Panc1 (cell line): ENCODE results near the gene WNT5B. TPM values are rescaled to one million over a fixed set of nuclear protein-coding genes. Genes with fewer than 3 reads are reported as not detected.

Experiments
- ATAC-seq: fragments of 200-7000 bp; cut with Tn5 transposase; 2 replicates; pipeline ENCODE4 v1.9.1; 2020; ENCODE audit warnings: mild to moderate bottlenecking, moderate library complexity
- BruUV-seq: library from RNA; stranded (reverse); fragments of 400-500 nt; replicated peaks from 2 replicates; lab custom pipeline; 2021; lab: Mats Ljungman, UMichigan
- CTCF ChIA-PET: fragments of 300-600 bp; sonication (Branson Sonifier 250); formaldehyde crosslinking; loops from one replicate; lab custom pipeline; 2022; ENCODE audit warnings: antibody characterized with exemption; lab: Charles Lee
- POLR2A ChIA-PET: fragments of 300-600 bp; sonication (Branson Sonifier 250); formaldehyde crosslinking; loops from one replicate; lab custom pipeline; 2022; ENCODE audit warnings: antibody characterized with exemption; lab: Charles Lee
- DNase-seq: peaks from one replicate; pipeline ENCODE4 v3.0.0-alpha.2; 2010; ENCODE audit warnings: low read depth, low spot score
- H3K27ac ChIP-seq: 2 replicates; pipeline ENCODE4 v1.5.1; 2011; ENCODE audit warnings: mild to moderate bottlenecking, low read length, inconsistent platforms
- H3K27me3 ChIP-seq: fragments of 200-500 bp; sonication (Bioruptor generic); 2 replicates; pipeline ENCODE4 v1.6.0; 2014; ENCODE audit warnings: low read length, inconsistent platforms; ENCODE audit not compliant: control insufficient read depth, insufficient read depth
- H3K36me3 ChIP-seq: fragments of 200-500 bp; sonication (Bioruptor generic); 2 replicates; pipeline ENCODE4 v1.5.1; 2014; ENCODE audit warnings: inconsistent platforms, mild to moderate bottlenecking, low read length, moderate library complexity; ENCODE audit not compliant: control insufficient read depth, insufficient read depth
- H3K4me1 ChIP-seq: 2 replicates; pipeline ENCODE4 v1.5.1; 2011; ENCODE audit warnings: inconsistent platforms, mild to moderate bottlenecking, low read length, moderate library complexity; ENCODE audit not compliant: control insufficient read depth, insufficient read depth
- H3K4me3 ChIP-seq, 2 experiments: 2 replicates each; pipeline ENCODE4 v1.5.1; 2011 to 2012; ENCODE audit warnings: low read depth in 2 of 2, low read length in 2 of 2, mild to moderate bottlenecking in 2 of 2, inconsistent platforms in 1 of 2, moderate library complexity in 1 of 2
- H3K9me3 ChIP-seq: fragments of 200-500 bp; sonication (Bioruptor generic); 2 replicates; pipeline ENCODE4 v1.5.1; 2014; ENCODE audit warnings: low read depth, mild to moderate bottlenecking, inconsistent platforms, low read length, moderate library complexity; ENCODE audit not compliant: control insufficient read depth, insufficient read depth
- CTCF ChIP-seq: fragments of 450-650 bp; IDR thresholded peaks from 2 replicates; pipeline ENCODE4 v1.5.1; 2017; ENCODE audit warnings: mild to moderate bottlenecking
- POLR2AphosphoS5 ChIP-seq: IDR thresholded peaks from 2 replicates; pipeline ENCODE4 v1.6.1; 2012; ENCODE audit warnings: mild to moderate bottlenecking, low read depth, low read length, moderate library complexity
- REST ChIP-seq, 2 experiments: IDR thresholded peaks; 2 replicates each; pipeline ENCODE4 v1.6.1; 2011 to 2012; ENCODE audit warnings: low read depth in 2 of 2, control low read depth in 1 of 2, low read length in 1 of 2, mild to moderate bottlenecking in 1 of 2, moderate library complexity in 1 of 2; ENCODE audit not compliant: insufficient read depth in 1 of 2
- SIN3A ChIP-seq: IDR thresholded peaks from 2 replicates; pipeline ENCODE4 v1.6.1; 2012; ENCODE audit warnings: low read depth, mild to moderate bottlenecking, low read length, moderate library complexity, borderline replicate concordance; ENCODE audit not compliant: insufficient read depth
- TCF7L2 ChIP-seq: IDR thresholded peaks from 2 replicates; pipeline ENCODE4 v1.6.1; 2011; ENCODE audit warnings: mild to moderate bottlenecking, low read depth, low read length, inconsistent platforms
- in situ Hi-C: cut with HindIII; loops from 2 replicates; pipeline ENCODE4 v1.10.0; 2016; ENCODE audit warnings: low sequenced_read_pairs, low pct_unique_long_range_greater_than_20kb
- intact Hi-C: fragments of 100-400 bp; cut with micrococcal nuclease; formaldehyde crosslinking; loops from one replicate; pipeline ENCODE4 v1.10.0; 2022; ENCODE audit not compliant: unreplicated experiment
- total RNA-seq: library from RNA; stranded (reverse); gene quantifications from one replicate; pipeline ENCODE4 v1.2.1, GENCODE V29; 2021; ENCODE audit not compliant: unreplicated experiment

The WNT5B gene
- total RNA-seq, 1 experiment from 2014 or later = 36.9 TPM

GRCh38 chr12:1633459-1633858 is 4.4 kb downstream of the WNT5B start:
- H3K4me1 ChIP-seq = peaks cover 4% of the 10 kb centered on the region; the same call in 1 of the 2 replicates
- no peak overlapping the region for H3K27ac ChIP-seq
- H3K27me3 ChIP-seq = no peaks in the 10 kb centered on the region
- ATAC-seq = no peak
- in situ Hi-C loops = no loop called here
- ChIA-PET CTCF (no interaction called here), POLR2A (no interaction called here)
- TF ChIP-seq SIN3A = no peak
- TF ChIP-seq REST (IDR thresholded peaks at IDR 0.05; ENCODE audit: insufficient read depth in 1 of 2, low read depth in 2 of 2, low read length in 1 of 2) = no peak
- no peak for TF ChIP-seq CTCF
- TF ChIP-seq TCF7L2 = no peak
- no peak for TF ChIP-seq POLR2AphosphoS5
- intact Hi-C loops = no loop called here
- no peak overlapping the region for H3K4me3 ChIP-seq
- H3K9me3 ChIP-seq = no peaks in the 10 kb centered on the region
- BruUV-seq = no TSS peak
- no peaks in the 10 kb centered on the region for H3K36me3 ChIP-seq
- DNase-seq = no peak

- Histone ChIP-seq H3K27me3 (no peaks in the 10 kb centered on the region), H3K36me3 (no peaks in the 10 kb centered on the region), H3K27ac (no peak overlapping the region), H3K4me1 (peaks cover 2% of the 10 kb centered on the region; the same call in 1 of the 2 replicates), H3K9me3 (no peaks in the 10 kb centered on the region), H3K4me3 (no peak overlapping the region)
- intact Hi-C loops = no loop called here
- CTCF ChIA-PET = interaction anchor here (1.0 to 1.8 kb wide), 3 partner anchors 18 to 516 kb away, joined by 3 to 9 read pairs (median 3); no protein-coding TSS in a partner anchor
- no peak for ATAC-seq
- POLR2A ChIA-PET = no interaction called here
- TF ChIP-seq SIN3A = no peak
- TF ChIP-seq REST (IDR thresholded peaks at IDR 0.05; ENCODE audit: insufficient read depth in 1 of 2, low read depth in 2 of 2, low read length in 1 of 2) = no peak
- TF ChIP-seq POLR2AphosphoS5 = no peak
- no peak for TF ChIP-seq TCF7L2
- TF ChIP-seq CTCF = no peak
- no TSS peak for BruUV-seq
- in situ Hi-C loops = no loop called here
- no peak for DNase-seq
These were observed 5.1 kb downstream of the WNT5B start for GRCh38 chr12:1634149-1634548.
